KOPT-K1 (cell line): Measurements from ENCODE around the gene HIVEP3.

Experiments
- H3K27ac ChIP-seq: fragments of 200-600 bp; sonication (generic); 2 replicates; pipeline ENCODE4 v1.5.1; 2016; ENCODE audit warnings: antibody characterized with exemption, mild to moderate bottlenecking, low read depth, low read length; ENCODE audit not compliant: poor library complexity, severe bottlenecking
- H3K36me3 ChIP-seq: fragments of 200-600 bp; sonication (generic); 2 replicates; pipeline ENCODE4 v1.5.1; 2017; ENCODE audit warnings: antibody characterized with exemption, mild to moderate bottlenecking, low read length, moderate library complexity; ENCODE audit not compliant: insufficient read depth
- H3K9me3 ChIP-seq: fragments of 200-600 bp; sonication (generic); 2 replicates; pipeline ENCODE4 v1.5.1; 2017; ENCODE audit warnings: antibody characterized with exemption, low read length, mild to moderate bottlenecking; ENCODE audit not compliant: insufficient read depth, poor library complexity, severe bottlenecking

The HIVEP3 gene

GRCh38 chr1:41547781-41548560, 370.8 kb downstream of the HIVEP3 start:
- Histone ChIP-seq H3K27ac (no peak overlapping the region), H3K9me3 (no peaks in the 10 kb centered on the region), H3K36me3 (peaks cover 15% of the 10 kb centered on the region; the same call in 1 of the 2 replicates)

DNA sequence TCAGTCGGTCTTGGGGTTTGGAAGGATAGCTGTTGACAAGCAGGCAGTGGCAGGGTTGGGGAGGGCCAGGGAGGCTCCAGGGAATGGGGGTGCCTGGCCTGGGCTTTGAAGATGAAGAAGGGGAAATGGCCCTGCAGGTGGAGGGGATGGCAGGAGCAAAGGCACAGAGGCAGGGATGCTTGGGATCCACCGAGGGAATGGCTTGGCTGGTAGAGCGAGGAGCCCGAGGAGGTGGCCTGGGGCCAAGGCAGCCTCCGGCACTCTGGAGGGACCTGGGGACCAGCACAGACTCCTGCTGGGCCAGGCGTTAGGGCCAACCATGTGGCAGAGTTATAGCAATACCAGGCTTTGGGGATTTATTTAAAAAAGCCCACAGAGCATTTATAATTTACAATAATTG, 371.4 kb downstream of the HIVEP3 start:
- Histone ChIP-seq H3K9me3 (no peaks in the 10 kb centered on the region), H3K36me3 (peaks cover 21% of the 10 kb centered on the region; the same call in 1 of the 2 replicates), H3K27ac (no peak overlapping the region)

GRCh38 chr1:41546833-41547135, 371.9 kb downstream of the HIVEP3 start:
- Histone ChIP-seq H3K9me3 (no peaks in the 10 kb centered on the region), H3K36me3 (peaks cover 27% of the 10 kb centered on the region; the same call in 1 of the 2 replicates), H3K27ac (no peak overlapping the region)

DNA sequence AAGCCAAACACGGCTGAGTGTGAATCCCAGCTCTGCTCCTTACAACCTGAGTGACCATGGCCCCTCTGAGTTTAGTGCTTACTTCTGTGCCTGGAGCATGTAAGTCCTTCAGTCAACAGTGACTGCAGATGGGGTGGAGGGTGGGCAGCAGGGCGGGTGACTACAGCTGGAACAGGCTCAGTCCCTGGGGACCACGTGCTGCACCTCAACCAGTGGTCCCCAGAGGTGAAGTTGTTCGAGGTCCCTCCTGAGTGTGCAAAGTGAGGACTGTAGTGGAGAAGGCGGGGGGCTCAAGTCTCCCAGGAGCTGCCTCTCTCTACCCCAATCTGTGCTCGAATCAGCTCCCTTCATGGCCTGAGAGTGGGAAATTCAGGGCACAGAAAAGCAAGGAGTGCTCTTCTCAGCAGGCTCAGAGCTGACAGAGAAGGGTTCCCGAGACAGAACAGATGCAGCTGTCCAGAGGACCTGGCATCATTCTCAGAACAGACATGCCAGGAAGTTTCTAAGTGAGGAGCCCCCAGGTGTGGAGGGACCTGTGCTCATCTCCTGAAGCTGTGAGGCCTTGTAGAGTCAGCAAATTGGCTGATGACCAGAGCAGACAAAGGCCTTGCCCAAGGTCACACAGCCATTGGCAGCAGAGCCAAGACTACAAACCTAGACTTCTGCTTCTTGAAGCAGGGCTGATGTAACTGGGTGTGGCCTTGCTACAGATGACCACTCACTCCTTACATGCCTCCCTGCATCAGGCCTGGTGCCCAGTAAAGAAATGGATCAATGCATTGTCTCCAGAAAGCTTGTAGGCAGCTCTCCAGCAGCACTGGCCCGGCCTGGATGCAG, 372.5 kb downstream of the HIVEP3 start:
- no peaks in the 10 kb centered on the region for H3K9me3 ChIP-seq
- peaks cover 32% of the 10 kb centered on the region; the same call in 1 of the 2 replicates for H3K36me3 ChIP-seq
- no peak overlapping the region for H3K27ac ChIP-seq

DNA sequence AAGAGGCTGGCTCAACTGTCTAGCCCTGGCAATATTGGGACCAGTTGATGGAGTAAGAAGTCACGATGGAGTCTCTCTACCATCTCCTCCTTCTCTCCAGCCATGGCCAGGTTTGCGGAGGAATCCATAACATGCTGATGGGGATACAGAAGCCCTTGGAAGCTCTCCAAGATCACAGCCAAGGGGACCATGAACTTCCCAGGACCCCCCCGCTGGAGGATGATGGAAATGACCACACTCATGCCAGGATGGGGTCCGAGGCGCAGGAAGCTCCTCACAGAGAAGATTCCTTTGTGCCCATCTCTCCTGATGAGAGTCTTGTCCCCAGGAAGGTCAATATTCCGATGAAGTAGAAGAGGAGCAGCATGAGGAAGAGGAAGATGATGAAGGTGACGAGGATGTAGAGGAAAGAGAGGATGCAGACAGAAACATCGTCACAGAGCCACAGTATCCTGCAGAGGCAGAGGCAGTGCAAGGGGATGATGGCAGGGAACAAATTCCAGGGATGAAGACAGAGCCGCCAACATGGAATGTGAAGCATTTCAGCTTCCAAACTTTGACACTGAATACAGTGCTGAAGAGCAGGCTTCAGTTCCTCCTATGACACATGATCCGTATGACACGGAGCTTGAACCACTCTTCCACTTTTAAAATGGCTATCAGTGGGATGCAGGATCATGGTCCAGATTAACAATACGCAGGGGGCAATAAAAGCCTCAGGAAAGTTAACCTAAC, 376.4 kb downstream of the HIVEP3 start:
- H3K27ac ChIP-seq, result no peak overlapping the region

DNA sequence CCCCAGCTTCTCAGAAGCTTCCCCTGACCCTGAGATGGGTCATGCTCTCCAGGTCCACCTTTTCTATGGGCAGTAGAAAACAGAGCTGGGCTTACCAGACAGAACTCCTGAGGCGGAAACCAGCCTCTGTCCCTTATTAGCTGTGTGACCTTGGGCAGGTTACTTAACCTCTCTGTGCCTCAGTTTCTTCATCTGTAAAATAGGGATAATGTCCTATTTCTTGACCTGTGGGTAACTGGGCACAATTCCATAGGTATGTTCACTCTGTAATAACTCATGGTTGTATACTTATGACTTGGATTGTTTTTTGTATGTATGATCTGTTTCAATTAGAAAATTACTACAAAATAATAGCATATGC, 377.1 kb downstream of the HIVEP3 start:
- Histone ChIP-seq H3K27ac (no peak overlapping the region), H3K36me3 (peaks cover 51% of the 10 kb centered on the region; the same call in 1 of the 2 replicates), H3K9me3 (no peaks in the 10 kb centered on the region)

More for the DNA sequence above, 376.4 kb downstream of the HIVEP3 start:
- Histone ChIP-seq H3K9me3 (no peaks in the 10 kb centered on the region), H3K36me3 (peaks cover 43% of the 10 kb centered on the region; the same call in 1 of the 2 replicates)

GRCh38 chr1:41540886-41541591, 377.7 kb downstream of the HIVEP3 start:
- no peaks in the 10 kb centered on the region for H3K9me3 ChIP-seq
- H3K36me3 ChIP-seq, result peaks cover 54% of the 10 kb centered on the region; the same call in 1 of the 2 replicates
- no peak overlapping the region for H3K27ac ChIP-seq

DNA sequence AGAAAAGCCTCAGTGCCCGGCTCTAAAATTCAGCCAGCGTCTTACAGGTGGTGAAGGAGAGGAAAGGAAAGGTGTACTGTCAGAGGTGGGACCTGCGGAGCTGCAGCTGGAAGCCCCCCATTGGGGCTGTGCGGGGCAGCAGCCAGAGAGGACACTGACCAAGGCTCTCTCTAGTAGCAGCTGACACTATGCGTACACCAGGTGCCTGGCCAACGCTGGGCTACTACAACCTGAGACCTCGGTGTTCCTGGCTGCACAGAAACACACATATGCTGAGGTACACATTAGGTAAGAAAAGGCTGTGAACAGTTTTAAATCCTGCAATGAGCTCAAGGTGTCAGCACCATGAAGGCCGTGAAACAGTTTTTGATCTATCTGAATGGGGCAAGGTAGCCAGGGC, 378.7 kb downstream of the HIVEP3 start:
- Histone ChIP-seq H3K27ac (no peak overlapping the region), H3K36me3 (peaks cover 58% of the 10 kb centered on the region; the same call in 1 of the 2 replicates), H3K9me3 (no peaks in the 10 kb centered on the region)

DNA sequence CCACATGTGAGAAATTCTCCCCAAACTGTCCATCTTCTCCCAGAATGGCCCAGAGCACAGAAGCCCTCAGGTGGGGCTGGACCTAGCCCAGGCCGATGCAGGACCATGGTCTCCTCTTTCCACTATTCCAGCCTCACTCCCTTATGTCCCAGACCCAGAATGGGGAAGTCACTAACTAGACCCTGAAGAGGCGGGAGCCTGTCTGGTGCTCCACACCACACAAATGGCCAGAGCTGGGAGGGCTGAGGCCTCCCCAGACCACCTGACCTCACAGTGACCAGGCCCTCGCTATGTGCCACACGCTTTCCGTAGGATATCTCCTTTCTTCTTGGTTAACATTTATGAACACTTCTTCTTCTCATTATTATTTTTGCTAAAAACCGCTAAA, 379.3 kb downstream of the HIVEP3 start:
- Histone ChIP-seq H3K36me3 (peaks cover 57% of the 10 kb centered on the region; the same call in 1 of the 2 replicates), H3K27ac (no peak overlapping the region), H3K9me3 (no peaks in the 10 kb centered on the region)

GRCh38 chr1:41538741-41539417, 379.8 kb downstream of the HIVEP3 start:
- Histone ChIP-seq H3K36me3 (peaks cover 51% of the 10 kb centered on the region; the same call in 1 of the 2 replicates), H3K9me3 (no peaks in the 10 kb centered on the region), H3K27ac (no peak overlapping the region)

GRCh38 chr1:41537788-41538351, 380.9 kb downstream of the HIVEP3 start:
- Histone ChIP-seq H3K27ac (no peak overlapping the region), H3K9me3 (no peaks in the 10 kb centered on the region), H3K36me3 (peaks cover 41% of the 10 kb centered on the region; the same call in 1 of the 2 replicates)

GRCh38 chr1:41537251-41537650, 381.5 kb downstream of the HIVEP3 start:
- no peak overlapping the region for H3K27ac ChIP-seq
- no peaks in the 10 kb centered on the region for H3K9me3 ChIP-seq
- H3K36me3 ChIP-seq, result peaks cover 36% of the 10 kb centered on the region; the same call in 1 of the 2 replicates

DNA sequence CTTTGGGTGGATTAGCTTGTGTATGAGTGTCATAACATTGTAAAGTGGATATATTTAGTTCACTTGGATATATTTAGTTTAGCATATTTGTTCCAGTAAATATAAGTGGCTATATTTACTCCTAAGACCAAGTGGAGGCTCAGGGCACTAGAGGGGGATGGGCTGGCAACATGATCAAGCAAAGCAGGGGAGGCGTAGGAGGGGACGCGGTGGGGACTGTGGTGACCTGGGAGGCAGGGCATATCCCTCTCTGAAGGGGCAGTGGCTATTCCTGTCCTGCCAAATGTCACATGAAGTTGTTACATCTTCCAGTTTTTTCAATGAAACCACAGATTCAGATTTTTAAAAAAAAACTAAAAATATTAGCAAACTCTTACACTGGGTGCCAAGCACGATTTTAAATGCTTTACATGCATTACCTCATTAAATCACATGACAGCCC, 382.3 kb downstream of the HIVEP3 start:
- Histone ChIP-seq H3K27ac (no peak overlapping the region), H3K36me3 (peaks cover 27% of the 10 kb centered on the region; the same call in 1 of the 2 replicates), H3K9me3 (no peaks in the 10 kb centered on the region)

DNA sequence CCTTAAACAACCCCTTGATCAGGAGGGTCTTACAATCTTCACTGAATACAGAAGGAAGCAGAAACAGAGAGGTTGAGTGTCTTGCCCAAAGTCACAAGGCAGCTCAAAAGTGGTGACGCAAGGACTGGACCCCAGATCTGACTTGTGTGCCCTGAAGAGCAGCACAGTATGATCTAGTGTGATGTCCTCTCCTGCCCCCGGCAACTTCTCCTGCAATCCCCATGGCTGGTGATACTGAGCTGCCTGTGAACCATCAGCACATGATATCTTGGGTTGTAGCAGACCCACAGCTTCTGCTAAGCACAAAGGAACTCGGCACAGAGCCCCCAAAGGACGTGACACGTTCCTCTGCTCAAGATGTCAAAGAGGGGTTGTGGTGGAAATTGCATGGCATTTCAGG, 383.0 kb downstream of the HIVEP3 start:
- Histone ChIP-seq H3K27ac (no peak overlapping the region), H3K9me3 (no peaks in the 10 kb centered on the region), H3K36me3 (peaks cover 23% of the 10 kb centered on the region; the same call in 1 of the 2 replicates)
